D341Med (cell line): Measurements from ENCODE around the gene MLPH.
"Not testable (repeated sequence)": the region's sequence is repeated elsewhere in the genome, so short reads cannot be mapped to it uniquely, and the experiment has no call there.

Experiments
- DNase-seq: peaks from one replicate; pipeline ENCODE4 v3.0.0; 2012; ENCODE audit warnings: low spot score

Gene MLPH

DNA sequence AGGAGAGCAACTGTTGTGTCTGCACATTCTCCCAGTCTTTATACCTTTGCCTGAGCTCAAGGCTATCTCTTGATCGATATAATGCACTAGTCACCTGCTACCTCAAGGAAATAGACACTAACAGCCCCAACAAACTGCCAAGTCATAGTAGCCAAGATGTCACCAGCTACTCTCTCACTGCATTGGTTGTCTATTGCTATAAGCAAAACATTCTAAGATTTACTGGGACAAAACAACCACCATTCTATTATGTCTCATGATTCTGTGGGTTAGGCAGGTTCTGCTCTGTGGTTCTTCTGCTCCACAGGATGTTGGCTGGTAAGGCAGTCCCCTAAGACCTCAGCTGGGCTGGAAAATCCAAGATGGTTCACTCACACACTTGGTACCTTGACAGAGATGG lies 28.5 kb upstream of the MLPH start:
- no peak for DNase-seq

DNA sequence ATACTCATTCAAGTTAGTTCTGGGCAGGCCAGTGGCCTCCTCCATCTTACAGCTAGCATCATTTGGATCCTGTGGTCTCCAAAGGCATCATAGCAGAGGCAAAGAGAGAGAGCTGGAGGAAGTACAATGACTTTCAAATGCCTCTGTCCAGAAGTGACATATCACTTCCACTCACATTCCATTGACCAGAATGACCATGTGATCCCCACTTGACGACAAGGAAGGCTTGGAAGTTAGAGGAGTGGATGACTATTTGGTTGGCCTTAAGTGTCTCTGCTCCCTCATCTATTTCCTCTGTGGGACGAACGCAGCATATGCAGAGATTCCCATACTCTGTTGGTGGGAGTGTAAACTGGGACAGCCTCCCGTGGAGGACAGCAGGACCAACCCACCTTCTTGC lies 27.8 kb upstream of the MLPH start:
- no peak for DNase-seq

DNA sequence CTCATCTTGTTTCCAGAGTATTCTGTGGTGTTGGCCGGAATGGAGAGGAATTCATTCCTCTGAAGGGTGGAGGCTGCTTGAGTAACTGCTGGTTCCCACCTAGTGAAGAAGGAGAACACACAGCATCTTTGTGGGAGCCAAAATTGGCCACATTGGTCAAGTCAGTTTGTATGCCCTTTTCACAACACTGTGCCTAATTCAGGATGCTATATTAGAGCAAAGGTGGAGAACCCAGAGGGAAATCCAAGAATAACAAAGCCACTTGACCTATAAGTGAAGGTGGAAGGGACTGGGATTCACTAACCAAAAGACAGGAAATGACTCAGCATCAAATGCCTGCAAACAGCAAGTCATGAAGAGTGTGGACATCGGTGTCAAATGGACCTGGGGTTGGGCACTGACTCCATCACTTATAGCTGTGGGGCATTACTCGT lies 27.3 kb upstream of the MLPH start:
- DNase-seq = no peak

DNA sequence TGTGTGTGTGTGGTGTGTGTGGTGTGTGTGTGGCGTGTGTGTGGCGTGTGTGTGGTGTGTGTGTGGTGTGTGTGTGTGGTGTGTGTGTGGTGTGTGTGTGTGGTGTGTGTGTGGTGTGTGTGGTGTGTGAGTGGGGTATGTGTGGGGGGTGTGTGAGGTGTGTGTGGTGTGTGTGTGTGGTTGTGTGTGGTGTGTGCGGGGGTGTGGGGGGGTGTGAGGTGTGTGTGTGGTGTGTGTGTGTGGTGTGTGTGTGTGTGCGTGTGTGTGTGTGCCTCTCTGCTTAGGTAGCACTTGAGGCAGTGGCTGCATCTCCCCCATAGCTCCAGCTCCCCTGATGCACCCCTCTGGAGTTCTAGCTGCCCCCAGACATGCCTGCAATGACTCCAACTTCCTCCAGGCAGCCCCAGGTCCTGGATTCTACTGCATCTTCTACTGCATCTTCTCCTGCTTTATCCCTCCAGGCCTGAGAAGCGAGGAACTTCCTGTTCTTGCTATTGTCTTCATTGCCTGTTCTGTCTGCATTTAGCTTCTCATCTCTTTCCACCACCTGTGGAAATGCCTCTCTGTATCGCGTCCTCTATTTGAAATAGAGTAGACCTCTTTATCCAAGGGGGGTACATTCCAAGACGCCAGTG lies 22.2 kb upstream of the MLPH start:
- DNase-seq = no peak

DNA sequence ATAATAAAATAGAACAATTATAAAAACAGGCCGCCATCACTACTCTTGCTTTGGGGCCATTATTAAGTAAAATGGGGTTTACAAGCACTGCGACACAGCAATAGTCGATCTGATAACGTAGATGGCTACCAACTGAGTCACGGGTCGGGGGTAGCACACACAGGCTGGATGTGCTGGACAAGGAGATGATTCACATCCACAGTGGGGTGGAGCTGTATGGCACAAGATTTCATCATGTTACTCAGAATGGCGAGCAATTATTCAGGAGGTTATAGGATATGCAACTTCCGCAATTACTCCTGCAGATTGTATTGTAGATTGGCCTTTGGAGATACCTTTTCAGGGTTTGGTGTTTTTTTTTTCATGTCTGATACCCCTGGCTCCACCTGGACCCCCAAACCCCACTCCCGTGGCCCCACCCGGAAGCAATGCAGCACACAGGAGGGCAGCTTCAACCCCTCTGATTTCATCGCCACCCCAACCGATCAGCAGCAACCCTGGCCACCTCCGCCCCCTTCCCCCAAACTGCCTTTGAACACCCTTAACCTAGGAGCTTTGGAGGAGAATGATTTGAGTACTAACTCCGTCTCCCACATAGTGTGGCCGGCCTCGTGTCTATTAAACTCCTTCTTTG lies 21.4 kb upstream of the MLPH start:
- DNase-seq = no peak

DNA sequence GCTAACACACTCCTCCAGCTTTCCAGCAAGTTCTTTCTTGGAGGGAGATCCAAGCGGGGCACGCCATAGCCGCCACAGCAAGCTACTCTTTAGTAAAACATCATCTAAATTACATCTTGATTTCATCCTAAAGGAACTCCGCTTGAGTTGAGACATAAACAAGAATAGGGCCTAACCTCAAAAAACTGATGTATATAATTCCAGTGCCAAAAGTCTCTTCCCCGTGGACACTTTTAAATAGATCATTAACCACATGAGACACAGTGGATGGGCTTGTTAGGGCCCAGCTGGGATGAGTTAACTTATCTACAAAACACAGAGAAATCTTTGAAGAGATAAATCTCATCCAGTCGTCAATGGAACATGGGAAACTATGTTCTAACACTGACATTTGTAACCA lies 20.8 kb upstream of the MLPH start:
- no peak for DNase-seq

DNA sequence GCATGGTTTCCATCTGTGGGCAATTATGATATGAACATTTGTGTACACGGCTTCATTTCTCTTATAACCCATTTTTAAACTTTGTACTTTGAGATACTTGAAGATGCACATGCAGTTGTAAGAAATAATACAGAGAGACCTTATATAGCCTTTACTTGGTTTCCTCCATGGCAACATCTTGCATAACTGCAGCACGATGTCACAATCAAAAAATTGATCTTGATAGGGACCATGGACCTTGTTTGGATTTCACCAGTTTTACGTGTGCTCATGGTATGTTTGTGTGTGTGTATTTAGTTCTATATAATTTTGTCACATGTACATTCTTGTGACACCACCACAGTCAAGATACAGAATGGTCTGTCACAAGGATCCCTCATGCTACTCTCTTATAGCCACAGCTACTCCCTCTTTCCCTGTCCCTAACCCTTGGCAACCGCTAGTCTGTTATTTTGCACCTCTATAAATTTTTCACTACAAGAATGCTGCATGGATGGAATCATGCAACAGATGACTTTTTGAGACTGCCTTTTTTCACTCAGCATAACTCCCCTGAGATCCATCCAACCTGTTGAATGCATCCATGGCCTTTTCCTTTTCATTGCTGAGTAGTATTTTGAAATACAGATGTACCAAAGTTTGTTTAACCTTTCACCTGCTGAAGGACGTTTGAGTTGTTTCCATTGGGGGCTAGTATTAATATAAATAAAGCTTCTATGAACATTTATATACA lies 19.4 kb upstream of the MLPH start:
- no peak for DNase-seq

DNA sequence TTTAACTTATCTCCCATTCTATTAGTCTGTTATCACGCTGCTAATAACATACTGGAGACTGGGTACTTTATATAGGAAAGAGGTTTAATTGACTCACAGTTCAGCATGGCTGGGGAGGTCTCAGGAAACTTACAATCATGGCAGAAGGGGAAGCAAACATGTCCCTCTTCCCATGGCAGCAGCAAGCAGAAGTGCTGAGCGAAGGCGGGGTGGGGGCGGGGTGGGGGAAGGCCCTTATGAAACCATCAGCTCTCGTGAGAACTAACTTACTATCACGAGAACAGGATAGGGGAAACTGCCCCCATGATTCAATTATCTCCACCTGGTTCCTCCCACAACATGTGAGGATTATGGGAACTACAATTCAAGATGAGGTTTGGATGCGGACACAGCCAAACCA lies 17.6 kb upstream of the MLPH start:
- not testable (repeated sequence) for DNase-seq

DNA sequence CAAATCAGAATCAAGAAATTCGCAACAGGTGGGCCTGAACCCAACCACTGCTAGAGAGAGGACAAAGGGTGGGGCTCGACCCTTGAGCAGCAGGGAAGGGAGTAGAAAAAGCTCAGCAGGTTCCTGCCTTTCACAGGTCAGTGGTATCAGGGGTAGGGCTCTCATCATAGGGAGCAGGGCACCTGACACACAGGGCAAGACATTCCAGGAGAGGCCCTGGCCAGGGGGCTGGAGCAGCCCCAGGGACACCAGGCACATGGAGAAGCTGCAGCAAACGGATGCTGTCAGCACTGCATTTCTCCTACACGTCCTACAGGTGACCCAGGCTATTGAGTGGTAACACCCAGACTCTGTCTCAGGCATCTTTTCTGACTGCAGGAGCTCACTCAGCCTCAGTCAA lies 17.2 kb upstream of the MLPH start:
- no peak for DNase-seq

DNA sequence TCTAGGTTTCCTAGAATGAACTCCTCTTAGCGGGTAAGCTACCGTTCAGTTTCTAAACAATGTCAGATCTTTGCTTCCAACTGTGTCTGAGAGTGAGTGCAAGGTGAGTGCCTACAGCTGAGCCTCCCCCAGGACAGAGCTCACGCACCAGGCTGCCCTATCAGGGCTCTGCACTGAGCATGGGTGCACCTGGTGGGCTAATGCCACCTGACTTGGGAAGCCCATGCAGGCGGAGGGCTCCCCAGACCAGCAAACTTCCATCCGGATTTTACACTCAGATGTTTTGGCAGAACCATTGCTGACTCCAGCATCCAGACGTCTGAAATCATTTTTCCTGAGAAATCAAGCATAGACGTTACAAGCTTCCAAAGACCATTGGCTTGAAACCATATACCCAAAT lies 16.1 kb upstream of the MLPH start:
- no peak for DNase-seq

DNA sequence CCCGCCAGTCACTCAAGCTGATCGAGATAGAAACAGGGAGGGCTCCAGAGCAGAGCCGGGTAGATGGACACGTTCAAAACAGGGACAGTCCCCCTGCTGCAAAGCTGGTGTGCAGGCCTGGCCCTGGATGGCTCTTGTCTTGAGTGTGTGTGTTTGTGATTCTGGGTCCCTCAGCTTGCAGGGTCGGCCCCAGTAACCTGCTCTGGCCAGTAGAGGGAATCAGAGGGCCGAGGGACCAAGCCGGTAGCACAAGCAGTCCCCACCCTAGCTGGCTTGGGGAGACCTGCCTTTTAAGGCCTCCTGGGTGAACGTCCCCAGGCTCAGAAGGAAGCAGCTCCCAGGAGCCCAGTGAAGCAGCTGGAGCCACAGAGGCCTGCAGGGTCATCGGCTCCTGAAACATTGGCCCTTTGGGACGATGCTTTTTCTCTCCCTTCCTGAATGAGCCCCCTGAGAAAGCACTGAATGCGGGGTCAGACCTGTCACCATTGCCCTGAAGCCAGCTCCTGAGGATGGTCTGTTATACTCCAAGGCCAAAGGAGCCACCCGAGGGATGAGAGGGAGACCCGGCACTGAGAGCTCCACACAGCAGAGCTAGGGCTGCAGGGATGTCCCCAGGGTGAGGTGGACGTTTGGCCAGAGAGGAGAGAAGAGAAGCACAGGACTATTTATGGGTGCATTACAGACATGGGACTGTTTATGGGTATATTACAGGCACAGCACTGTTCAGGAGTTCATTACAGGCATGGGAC lies 15.4 kb upstream of the MLPH start:
- DNase-seq = peak; percentile 42

DNA sequence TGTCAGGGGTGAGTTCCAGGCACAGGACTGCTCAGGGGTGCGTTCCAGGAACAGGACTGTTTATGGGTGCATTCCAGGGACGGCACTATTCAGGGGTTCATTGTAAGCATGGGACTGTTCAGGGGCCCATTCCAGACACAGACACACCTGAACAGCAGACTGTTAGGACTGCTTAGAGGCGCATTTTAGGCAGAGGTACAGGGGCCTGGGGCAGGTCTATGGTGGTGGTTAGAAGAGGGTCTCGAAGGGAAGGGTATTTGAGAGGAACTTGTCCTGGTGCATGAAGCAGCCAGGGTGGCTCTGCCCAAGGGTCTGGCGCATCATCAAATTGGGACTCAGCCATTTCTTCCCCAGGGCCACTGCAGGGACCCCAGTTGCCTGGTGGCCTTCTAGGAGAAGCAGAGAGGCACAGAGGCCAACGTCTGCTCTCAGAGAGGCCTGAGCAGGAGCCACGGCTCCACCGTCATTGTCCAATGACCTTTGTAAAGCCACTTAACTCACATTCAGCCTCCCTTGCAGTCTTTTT lies 14.8 kb upstream of the MLPH start:
- DNase-seq = no peak

DNA sequence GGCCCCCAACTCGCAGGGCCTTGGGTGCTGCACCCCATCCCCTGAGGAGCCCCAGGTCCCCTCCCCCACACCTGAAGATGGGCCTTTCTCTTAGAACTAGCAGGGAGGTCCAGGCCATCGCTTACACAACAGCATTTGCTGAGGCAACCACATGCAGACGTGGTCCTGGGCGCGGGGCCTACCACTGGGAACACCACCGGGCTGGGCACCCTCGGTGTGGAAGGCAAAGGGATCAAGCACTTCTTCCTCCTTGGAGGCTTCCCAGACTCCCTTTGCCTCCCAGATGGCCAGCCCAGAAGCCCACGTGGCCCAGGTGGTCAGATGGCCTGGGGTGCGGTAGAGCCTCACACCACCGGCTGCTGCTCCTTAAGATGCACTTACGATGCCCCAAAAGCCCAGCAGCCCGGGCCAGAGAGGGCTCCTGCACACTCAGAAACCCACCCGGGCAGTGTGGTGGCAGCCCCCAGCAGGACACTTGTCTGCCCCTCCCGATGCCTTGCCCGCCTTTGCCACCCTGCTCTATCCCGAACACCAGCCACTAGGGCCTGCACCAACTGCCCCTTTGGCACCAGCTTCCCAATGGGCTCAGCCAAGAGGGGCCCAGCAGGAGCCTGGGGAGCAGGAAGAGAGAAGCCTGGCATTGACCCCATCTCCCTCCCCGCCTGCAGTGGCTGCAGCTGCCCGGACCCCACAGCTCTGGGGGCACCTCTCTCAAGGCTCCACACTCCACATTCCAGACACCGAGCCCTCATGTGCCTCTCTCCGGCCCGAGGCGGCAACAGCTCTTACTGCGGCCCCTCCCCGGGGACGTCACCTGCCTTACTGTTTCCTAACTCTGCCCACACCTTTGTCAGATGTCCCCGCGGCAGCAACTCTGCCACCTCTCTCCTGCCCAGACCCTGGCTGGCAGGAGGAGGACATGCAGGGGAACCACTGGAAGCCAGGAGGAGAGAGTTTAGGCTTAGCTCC lies 13.9 kb upstream of the MLPH start:
- DNase-seq = no peak

DNA sequence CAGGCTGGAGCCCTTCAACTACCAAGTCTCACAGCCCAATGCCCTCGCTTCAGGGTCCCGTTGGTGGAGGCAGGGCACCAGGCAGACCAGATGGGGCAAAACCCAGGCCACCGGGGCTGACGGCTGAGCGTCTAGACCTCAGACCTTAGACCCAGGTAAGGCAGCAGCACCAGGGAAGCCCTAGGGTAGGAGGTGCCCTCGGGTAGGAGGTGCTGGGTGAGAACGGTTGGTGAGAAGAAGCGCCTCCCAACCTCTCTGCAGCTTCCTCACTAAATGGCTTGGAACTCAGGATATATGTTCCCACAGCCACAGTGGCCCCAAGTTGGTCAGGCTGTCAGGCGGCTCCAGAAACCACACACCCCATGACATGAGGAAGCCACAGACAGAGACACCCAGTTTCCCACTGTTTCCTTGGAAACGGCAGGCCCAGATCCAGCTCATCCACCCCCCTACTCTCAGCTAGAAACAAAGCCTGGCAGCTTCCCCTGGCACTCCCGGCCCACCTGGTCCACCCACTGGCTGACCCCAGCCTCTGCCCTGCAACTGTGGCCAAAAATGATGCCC lies 13.1 kb upstream of the MLPH start:
- DNase-seq = no peak

DNA sequence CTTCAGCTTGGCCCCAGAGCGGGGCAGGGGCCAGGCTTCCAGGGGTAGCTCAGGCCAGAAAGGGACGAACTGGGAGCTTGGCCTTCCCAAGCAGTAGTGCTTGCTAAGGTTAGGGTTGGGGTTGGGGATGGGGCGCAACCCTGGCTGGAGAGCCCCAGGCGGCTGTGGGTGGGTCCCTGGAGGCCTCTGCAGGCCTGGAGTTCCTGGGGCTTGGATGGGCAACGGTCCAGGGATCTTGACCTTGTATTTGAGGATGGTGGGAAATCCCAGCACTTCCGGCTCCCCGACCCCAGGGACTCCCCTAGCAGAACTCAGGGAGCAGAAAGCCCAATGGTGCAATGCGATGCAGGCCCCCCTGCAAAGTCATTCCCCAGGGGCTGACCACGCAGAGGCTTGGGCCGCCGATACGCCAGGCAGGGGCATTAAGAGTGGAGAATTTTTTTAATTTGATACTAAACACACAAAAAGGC lies 12.6 kb upstream of the MLPH start:
- DNase-seq = no peak

DNA sequence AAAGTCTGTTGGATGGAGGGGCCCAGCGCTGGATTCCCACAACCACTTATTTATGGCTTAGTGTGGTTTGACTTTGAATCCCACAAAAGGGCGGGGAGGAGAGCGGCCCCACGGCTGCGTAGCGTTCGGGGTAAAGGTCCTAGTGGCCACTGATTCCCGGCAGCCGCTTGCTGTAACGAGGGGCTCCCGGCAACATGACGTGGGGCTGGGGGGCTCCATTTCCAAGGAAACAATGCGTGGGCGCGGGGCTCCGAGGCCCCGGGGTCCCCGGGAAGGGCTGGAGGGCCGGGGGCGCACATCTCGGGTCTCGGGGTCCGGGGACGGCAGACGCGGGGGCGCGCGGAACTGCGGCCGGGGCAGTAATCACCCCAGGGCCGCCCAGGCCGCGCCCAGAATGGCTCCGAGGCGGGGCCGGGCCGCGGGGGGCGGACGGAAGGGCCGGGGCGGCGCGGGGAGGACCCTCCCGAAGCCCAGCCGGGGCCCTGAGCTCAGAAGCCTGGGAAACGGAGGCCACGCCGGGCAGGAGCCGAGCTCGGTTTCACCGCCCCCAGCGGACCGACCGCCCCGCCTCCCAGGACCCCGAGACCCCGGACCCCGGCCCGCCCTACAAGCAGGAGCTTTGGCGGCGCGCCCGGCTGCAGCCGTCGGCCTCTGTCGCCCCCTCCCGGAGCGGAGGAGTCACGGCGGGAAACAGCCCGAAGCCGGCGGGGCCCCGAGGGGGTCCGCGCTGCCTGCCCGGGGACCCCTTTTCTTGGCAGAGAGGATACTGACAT lies 11.9 kb upstream of the MLPH start:
- DNase-seq = peak; percentile 94

DNA sequence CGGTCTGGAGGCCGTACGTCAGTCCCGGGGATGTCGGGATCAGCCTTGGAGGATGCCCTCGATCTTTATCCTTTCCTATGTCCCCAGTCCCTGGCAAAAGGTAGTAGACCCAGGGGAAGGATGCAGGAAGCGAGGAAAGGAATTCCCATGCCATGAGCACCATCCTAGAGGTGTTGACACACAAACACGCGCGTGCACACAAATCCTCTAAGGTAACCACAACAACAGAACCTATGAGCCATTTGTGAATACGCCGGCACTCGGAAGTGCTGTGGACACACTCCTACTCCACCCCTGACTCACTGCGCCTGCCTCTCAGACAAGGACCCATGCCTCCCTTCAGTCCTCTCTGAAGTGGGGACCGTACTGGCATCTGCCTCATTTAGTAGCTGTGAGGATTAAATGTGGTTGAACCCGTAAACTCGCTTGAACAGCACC lies 11.3 kb upstream of the MLPH start:
- no peak for DNase-seq

DNA sequence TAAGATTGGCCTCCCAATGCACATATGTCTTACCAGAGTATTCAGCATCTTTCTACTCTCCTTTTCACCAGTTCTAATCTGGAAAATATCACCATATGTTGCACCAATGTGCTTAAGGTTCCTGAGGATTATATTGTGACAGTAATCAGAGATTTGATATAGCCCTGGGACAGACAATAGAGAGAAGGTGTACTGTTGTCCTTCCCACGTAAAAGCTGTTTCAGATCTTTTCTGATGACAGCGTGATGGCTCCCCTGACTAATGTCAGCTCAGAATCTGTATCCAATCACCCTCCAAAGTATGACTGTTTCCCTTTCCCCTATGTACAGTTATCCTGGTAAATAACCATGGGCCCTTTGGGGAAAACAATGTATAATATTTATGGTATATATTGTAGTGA lies 9.0 kb upstream of the MLPH start:
- DNase-seq = no peak

DNA sequence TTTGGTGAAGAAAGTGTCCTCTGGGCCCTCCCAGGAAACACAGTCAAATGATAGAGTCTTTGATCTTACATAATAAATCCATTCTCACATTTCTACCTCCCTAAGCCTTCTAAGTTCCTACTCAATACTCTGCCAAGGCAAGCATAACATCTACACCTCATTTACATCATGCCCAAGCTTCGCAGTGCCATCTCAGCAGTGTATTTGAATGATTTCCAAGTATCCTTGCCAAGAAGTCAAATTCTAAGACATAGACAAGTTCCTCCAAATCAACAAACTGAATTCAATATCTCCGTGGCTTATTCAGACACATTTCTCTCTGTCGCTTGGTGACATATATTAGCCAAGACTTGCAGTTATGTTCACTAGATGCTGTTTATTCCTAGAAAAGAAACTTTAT lies 8.1 kb upstream of the MLPH start:
- DNase-seq = no peak

DNA sequence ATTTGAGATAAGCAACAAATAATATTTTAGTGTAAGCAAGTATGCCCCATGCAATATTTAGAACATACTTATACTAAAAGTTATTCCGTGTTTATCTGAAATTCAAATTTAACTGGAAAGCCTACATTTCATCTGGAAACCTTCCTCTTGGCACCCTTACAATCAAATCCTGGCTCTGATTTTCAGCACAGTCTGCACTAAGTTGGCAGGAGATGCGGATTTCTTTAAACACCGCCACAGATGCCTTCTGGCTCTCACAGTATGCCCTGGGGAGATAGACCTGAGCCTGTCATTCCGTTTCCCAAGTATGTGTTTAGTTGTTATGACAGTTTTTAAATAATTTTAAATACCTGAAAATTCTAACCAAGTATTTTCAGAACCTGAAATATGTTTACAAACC lies 7.3 kb upstream of the MLPH start:
- DNase-seq = no peak
